ENCODE data around the gene USP48.

DNA sequence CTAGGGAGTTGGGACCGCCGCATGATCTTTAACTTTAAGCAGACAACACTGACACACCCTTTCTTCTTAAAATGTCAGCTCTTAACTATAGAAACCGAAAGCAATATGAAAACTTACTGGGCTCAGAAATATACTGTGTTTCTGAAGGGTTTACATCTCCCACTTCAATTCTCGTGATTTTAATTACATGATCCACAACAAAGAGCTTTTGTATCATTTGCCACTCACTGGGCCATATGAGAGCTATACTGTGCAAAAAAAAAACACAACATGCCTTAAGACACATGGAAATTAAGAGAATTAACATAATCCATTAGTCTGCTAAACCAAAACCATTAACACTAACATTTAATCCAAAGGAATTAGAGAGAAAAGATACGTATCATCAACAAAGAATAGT lies 78.8 kb downstream of the USP48 start:
- TF ChIP-seq, protein P1, sequence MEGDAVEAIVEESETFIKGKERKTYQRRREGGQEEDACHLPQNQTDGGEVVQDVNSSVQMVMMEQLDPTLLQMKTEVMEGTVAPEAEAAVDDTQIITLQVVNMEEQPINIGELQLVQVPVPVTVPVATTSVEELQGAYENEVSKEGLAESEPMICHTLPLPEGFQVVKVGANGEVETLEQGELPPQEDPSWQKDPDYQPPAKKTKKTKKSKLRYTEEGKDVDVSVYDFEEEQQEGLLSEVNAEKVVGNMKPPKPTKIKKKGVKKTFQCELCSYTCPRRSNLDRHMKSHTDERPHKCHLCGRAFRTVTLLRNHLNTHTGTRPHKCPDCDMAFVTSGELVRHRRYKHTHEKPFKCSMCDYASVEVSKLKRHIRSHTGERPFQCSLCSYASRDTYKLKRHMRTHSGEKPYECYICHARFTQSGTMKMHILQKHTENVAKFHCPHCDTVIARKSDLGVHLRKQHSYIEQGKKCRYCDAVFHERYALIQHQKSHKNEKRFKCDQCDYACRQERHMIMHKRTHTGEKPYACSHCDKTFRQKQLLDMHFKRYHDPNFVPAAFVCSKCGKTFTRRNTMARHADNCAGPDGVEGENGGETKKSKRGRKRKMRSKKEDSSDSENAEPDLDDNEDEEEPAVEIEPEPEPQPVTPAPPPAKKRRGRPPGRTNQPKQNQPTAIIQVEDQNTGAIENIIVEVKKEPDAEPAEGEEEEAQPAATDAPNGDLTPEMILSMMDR (IDR thresholded peaks at IDR 0.05) = no peak
- TF ChIP-seq POLR2A (IDR thresholded peaks at IDR 0.05) = no peak

Data from adrenal gland (tissue), 5 donors.